HG03565 (cell line): ENCODE measurements around the gene PITX2.

ENCODE experiments used
- ATAC-seq: cut with Tn5 transposase; IDR thresholded peaks from one replicate; pipeline ENCODE4 v1.9.1; 2021; ENCODE audit warnings: mild to moderate bottlenecking, moderate library complexity; ENCODE audit not compliant: unreplicated experiment

Gene PITX2

GRCh38 chr4:110624904-110625494, 2.1 kb upstream of the PITX2 start:
- no peak for ATAC-seq

- no peak for ATAC-seq
These were observed 1.5 kb upstream of the PITX2 start for GRCh38 chr4:110624398-110624780.

GRCh38 chr4:110623718-110624397, 981 bp upstream of the PITX2 start:
- no peak for ATAC-seq

GRCh38 chr4:110621839-110622751, 782 bp downstream of the PITX2 start:
- no peak for ATAC-seq

- ATAC-seq, result no peak
These were observed 1.5 kb downstream of the PITX2 start for GRCh38 chr4:110621328-110621812.

GRCh38 chr4:110620691-110621327, 2.1 kb downstream of the PITX2 start:
- no peak for ATAC-seq

GRCh38 chr4:110620322-110620690, 2.6 kb downstream of the PITX2 start:
- ATAC-seq, result no peak

GRCh38 chr4:110619463-110620247, 3.2 kb downstream of the PITX2 start:
- ATAC-seq, result no peak

- no peak for ATAC-seq
These were observed 4.1 kb downstream of the PITX2 start for GRCh38 chr4:110618581-110619462.

GRCh38 chr4:110617646-110618580, 5.0 kb downstream of the PITX2 start:
- no peak for ATAC-seq

GRCh38 chr4:110617075-110617640, 5.7 kb downstream of the PITX2 start:
- no peak for ATAC-seq

- ATAC-seq, result no peak
These were observed 6.4 kb downstream of the PITX2 start for GRCh38 chr4:110616238-110617074.

GRCh38 chr4:110615353-110616237, 7.3 kb downstream of the PITX2 start:
- no peak for ATAC-seq

- no peak for ATAC-seq
These were observed 7.9 kb downstream of the PITX2 start for GRCh38 chr4:110614976-110615352.

- no peak for ATAC-seq
These were observed 8.5 kb downstream of the PITX2 start for GRCh38 chr4:110614173-110614963.
